CD14-positive monocyte (primary cell): ENCODE measurements around the gene CRIM1. TPM values are rescaled to one million over a fixed set of nuclear protein-coding genes. Genes with fewer than 3 reads are reported as not detected.
"Not testable (repeated sequence)": the region's sequence is repeated elsewhere in the genome, so short reads cannot be mapped to it uniquely, and the experiment has no call there.

Experiments used
- DNase-seq, 3 donors: peaks; one replicate each; pipeline ENCODE4 v3.0.0-alpha.2; 2011 to 2022
- H2AFZ ChIP-seq: 2 replicates; pipeline ENCODE4 v1.6.0; 2012; ENCODE audit warnings: mild to moderate bottlenecking, low read depth, low read length, inconsistent platforms; ENCODE audit not compliant: insufficient read depth, poor library complexity, severe bottlenecking
- H3K27ac ChIP-seq, 2 donors: 1 replicate in 1 of 2; 2 replicates in 1 of 2; pipeline ENCODE4 v1.5.1; 2012 to 2013; ENCODE audit warnings: low read length in 2 of 2, control low read depth in 1 of 2, inconsistent platforms in 1 of 2, low read depth in 1 of 2, mild to moderate bottlenecking in 1 of 2
- H3K27me3 ChIP-seq, 2 donors: one replicate each; pipeline versions ENCODE4 v1.6.0 to v1.6.1; 2011 to 2013; ENCODE audit warnings: low read length in 2 of 2; ENCODE audit not compliant: control insufficient read depth in 2 of 2, insufficient read depth in 2 of 2
- H3K36me3 ChIP-seq, 2 donors: replicated peaks in 1 of 2; 1 replicate in 1 of 2; 2 replicates in 1 of 2; pipeline versions ENCODE4 v1.5.1 to v1.6.1; 2012 to 2013; ENCODE audit warnings: low read length in 2 of 2, control low read depth in 1 of 2, inconsistent platforms in 1 of 2, mild to moderate bottlenecking in 1 of 2; ENCODE audit not compliant: insufficient read depth in 2 of 2, control insufficient read depth in 1 of 2
- H3K4me1 ChIP-seq, 2 donors: 1 replicate in 1 of 2; 2 replicates in 1 of 2; pipeline versions ENCODE4 v1.5.1 to v1.6.1; 2012 to 2013; ENCODE audit warnings: low read length in 2 of 2, control low read depth in 1 of 2, inconsistent platforms in 1 of 2, mild to moderate bottlenecking in 1 of 2, moderate library complexity in 1 of 2; ENCODE audit not compliant: insufficient read depth in 2 of 2, control insufficient read depth in 1 of 2
- H3K4me2 ChIP-seq: replicated peaks from 2 replicates; pipeline ENCODE3; 2012; ENCODE audit warnings: low read length, moderate library complexity, mild to moderate bottlenecking; ENCODE audit not compliant: poor library complexity, severe bottlenecking; ENCODE audit errors: extremely low read depth
- H3K4me3 ChIP-seq, 3 experiments: fragments of 200-600 bp in 1 of 3; sonication (generic) in 1 of 3; replicated peaks in 1 of 3; 1 replicate in 2 of 3; 2 replicates in 1 of 3; pipeline ENCODE4 v1.5.1; 2011 to 2013; ENCODE audit warnings: low read length in 3 of 3, mild to moderate bottlenecking in 3 of 3, control low read depth in 2 of 3, low read depth in 2 of 3, inconsistent platforms in 1 of 3, moderate library complexity in 1 of 3
- H3K79me2 ChIP-seq: 2 replicates; pipeline ENCODE4 v1.6.0; 2012; ENCODE audit warnings: mild to moderate bottlenecking, control low read depth, inconsistent platforms, low read length, moderate library complexity; ENCODE audit not compliant: insufficient read depth
- H3K9ac ChIP-seq: 2 replicates; pipeline ENCODE4 v1.6.0; 2017; ENCODE audit warnings: low read length, mild to moderate bottlenecking; ENCODE audit not compliant: insufficient read depth, poor library complexity, severe bottlenecking
- H3K9me3 ChIP-seq, 2 donors: replicated peaks in 1 of 2; 1 replicate in 1 of 2; 2 replicates in 1 of 2; pipeline versions ENCODE4 v1.5.1 to v1.6.1; 2012 to 2013; ENCODE audit warnings: low read length in 2 of 2, control low read depth in 1 of 2; ENCODE audit not compliant: control insufficient read depth in 1 of 2, insufficient read depth in 1 of 2
- H4K20me1 ChIP-seq: 2 replicates; pipeline ENCODE4 v1.6.0; 2012; ENCODE audit warnings: mild to moderate bottlenecking, low read length, control low read depth, moderate library complexity; ENCODE audit not compliant: insufficient read depth
- H3K27ac Mint-ChIP-seq, 7 donors: one replicate each; pipeline ENCODE4 v1.8.0; 2020; ENCODE audit warnings: mild to moderate bottlenecking in 7 of 7, mixed read lengths in 7 of 7, moderate library complexity in 6 of 7, inconsistent platforms in 2 of 7
- H3K27me3 Mint-ChIP-seq, 3 donors: one replicate each; pipeline ENCODE4 v1.8.0; 2021 to 2022; ENCODE audit warnings: low read depth in 3 of 3, mild to moderate bottlenecking in 3 of 3, mixed read lengths in 3 of 3, moderate library complexity in 3 of 3, inconsistent platforms in 1 of 3
- H3K36me3 Mint-ChIP-seq, 2 donors: one replicate each; pipeline ENCODE4 v1.8.0; 2020; ENCODE audit warnings: mixed read lengths in 2 of 2, inconsistent platforms in 1 of 2, mild to moderate bottlenecking in 1 of 2
- H3K4me1 Mint-ChIP-seq: one replicate; pipeline ENCODE4 v1.8.0; 2020; ENCODE audit warnings: mild to moderate bottlenecking, mixed read lengths
- H3K4me3 Mint-ChIP-seq, 2 donors: one replicate each; pipeline ENCODE4 v1.8.0; 2020; ENCODE audit warnings: mild to moderate bottlenecking in 2 of 2, mixed read lengths in 2 of 2, moderate library complexity in 1 of 2
- H3K9me3 Mint-ChIP-seq, 7 donors: one replicate each; pipeline ENCODE4 v1.8.0; 2020 to 2022; ENCODE audit warnings: mixed read lengths in 7 of 7, mild to moderate bottlenecking in 6 of 7, moderate library complexity in 6 of 7, inconsistent platforms in 2 of 7
- WGBS: methylation state at CpG from one replicate; pipeline ENCODE4 v1.1.5; 2013; ENCODE audit warnings: missing lambda C conversion rate; ENCODE audit not compliant: insufficient coverage; 5-methylcytosine and 5-hydroxymethylcytosine counted together
- intact Hi-C, 2 donors: fragments of 100-400 bp; cut with micrococcal nuclease; formaldehyde crosslinking; loops; one replicate each; pipeline versions ENCODE4 v1.15.0 to v1.15.1; 2023
- polyA plus RNA-seq, 3 donors: library from polyadenylated mRNA; depleted of rRNA in 1 of 3; unstranded in 2 of 3; stranded (reverse) in 1 of 3; fragments of 300-500 nt in 2 of 3; fragments of >200 nt in 1 of 3; fragmentation: Illumina TruSeq in 2 of 3; gene quantifications; 1 replicate in 2 of 3; 2 replicates in 1 of 3; pipeline ENCODE4 v1.2.3, GENCODE V29; 2012 to 2021
- TF ChIP-seq, protein P1 (sequence below): fragments of 200-600 bp; IDR thresholded peaks from one replicate; pipeline ENCODE4 v1.8.0; 2022; ENCODE audit warnings: antibody characterized with exemption, mild to moderate bottlenecking

The CRIM1 gene
- polyA plus RNA-seq, 3 donors = 0.08 to 0.27 TPM; not detected in 1

- Mint-ChIP-seq H3K9me3 (peaks cover 0 to 9% (median 7%) of the 10 kb centered on the region in 7 donors), H3K27me3 (peaks cover 33 to 35% (median 35%) of the 10 kb centered on the region in 3 donors), H3K36me3 (peaks cover 8 to 9% of the 10 kb centered on the region in 2 donors), H3K4me3 (no peak overlapping the region), H3K27ac (no peak overlapping the region), H3K4me1 (peaks cover 18% of the 10 kb centered on the region)
- peaks cover 0 to 9% of the 10 kb centered on the region in 2 donors for H3K9me3 ChIP-seq
- H3K36me3 ChIP-seq = no peaks in the 10 kb centered on the region
- H2AFZ ChIP-seq = no peak overlapping the region
- DNase-seq = no peak
- H3K4me1 ChIP-seq = peaks cover 16% of the 10 kb centered on the region in 2 donors
- H3K4me2 ChIP-seq = no peak overlapping the region
- H3K27me3 ChIP-seq = peaks cover 34 to 35% of the 10 kb centered on the region in 2 donors
- intact Hi-C loops = no loop called here
- H3K79me2 ChIP-seq = no peaks in the 10 kb centered on the region
- H3K4me3 ChIP-seq = no peak overlapping the region
- 100% methylated on average over 1 of the region's 3 CpGs for WGBS
- no peak overlapping the region for H3K9ac ChIP-seq
- H3K27ac ChIP-seq = no peak overlapping the region
- no peaks in the 10 kb centered on the region for H4K20me1 ChIP-seq
- TF ChIP-seq, protein P1, sequence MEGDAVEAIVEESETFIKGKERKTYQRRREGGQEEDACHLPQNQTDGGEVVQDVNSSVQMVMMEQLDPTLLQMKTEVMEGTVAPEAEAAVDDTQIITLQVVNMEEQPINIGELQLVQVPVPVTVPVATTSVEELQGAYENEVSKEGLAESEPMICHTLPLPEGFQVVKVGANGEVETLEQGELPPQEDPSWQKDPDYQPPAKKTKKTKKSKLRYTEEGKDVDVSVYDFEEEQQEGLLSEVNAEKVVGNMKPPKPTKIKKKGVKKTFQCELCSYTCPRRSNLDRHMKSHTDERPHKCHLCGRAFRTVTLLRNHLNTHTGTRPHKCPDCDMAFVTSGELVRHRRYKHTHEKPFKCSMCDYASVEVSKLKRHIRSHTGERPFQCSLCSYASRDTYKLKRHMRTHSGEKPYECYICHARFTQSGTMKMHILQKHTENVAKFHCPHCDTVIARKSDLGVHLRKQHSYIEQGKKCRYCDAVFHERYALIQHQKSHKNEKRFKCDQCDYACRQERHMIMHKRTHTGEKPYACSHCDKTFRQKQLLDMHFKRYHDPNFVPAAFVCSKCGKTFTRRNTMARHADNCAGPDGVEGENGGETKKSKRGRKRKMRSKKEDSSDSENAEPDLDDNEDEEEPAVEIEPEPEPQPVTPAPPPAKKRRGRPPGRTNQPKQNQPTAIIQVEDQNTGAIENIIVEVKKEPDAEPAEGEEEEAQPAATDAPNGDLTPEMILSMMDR = no peak
These were observed 5.8 kb downstream of the CRIM1 start for GRCh38 chr2:36361396-36361795.

- no peak overlapping the region for H3K27ac ChIP-seq
- no peak overlapping the region for H3K4me2 ChIP-seq
- H3K36me3 Mint-ChIP-seq = peaks cover 3 to 5% of the 10 kb centered on the region in 2 donors
- H3K27me3 ChIP-seq = peaks cover 25 to 26% of the 10 kb centered on the region in 2 donors
- H4K20me1 ChIP-seq = no peaks in the 10 kb centered on the region
- no peaks in the 10 kb centered on the region for H3K36me3 ChIP-seq
- H3K4me3 ChIP-seq = no peak overlapping the region
- H3K27me3 Mint-ChIP-seq = peaks cover 26 to 29% (median 27%) of the 10 kb centered on the region in 3 donors
- peaks cover 12% of the 10 kb centered on the region for H3K4me1 Mint-ChIP-seq
- H3K4me1 ChIP-seq = peaks cover 7% of the 10 kb centered on the region in 2 donors
- H3K79me2 ChIP-seq = no peaks in the 10 kb centered on the region
- TF ChIP-seq, protein P1 = no peak
- H3K9ac ChIP-seq = no peak overlapping the region
- H3K27ac Mint-ChIP-seq = no peak overlapping the region
- H3K4me3 Mint-ChIP-seq = no peak overlapping the region
- peaks cover 0 to 9% of the 10 kb centered on the region in 2 donors for H3K9me3 ChIP-seq
- DNase-seq = no peak
- H2AFZ ChIP-seq = no peak overlapping the region
- WGBS = 57% methylated on average over 1 of the region's 3 CpGs
- H3K9me3 Mint-ChIP-seq = peaks cover 0 to 4% (median 3%) of the 10 kb centered on the region in 7 donors
- intact Hi-C loops = no loop called here
These were observed 6.7 kb downstream of the CRIM1 start for GRCh38 chr2:36362291-36362690.

- H3K27ac ChIP-seq, H3K36me3 ChIP-seq, H3K4me1 ChIP-seq, H3K27ac Mint-ChIP-seq, H3K9me3 ChIP-seq, H3K36me3 Mint-ChIP-seq, H3K9ac ChIP-seq, H3K4me3 ChIP-seq, H3K79me2 ChIP-seq, DNase-seq, H3K4me3 Mint-ChIP-seq, H2AFZ ChIP-seq, H3K4me2 ChIP-seq, intact Hi-C loops, H3K4me1 Mint-ChIP-seq, H4K20me1 ChIP-seq, H3K9me3 Mint-ChIP-seq: not testable (repeated sequence)
- peaks cover 18 to 22% (median 19%) of the 10 kb centered on the region in 3 donors for H3K27me3 Mint-ChIP-seq
- H3K27me3 ChIP-seq = peaks cover 18% of the 10 kb centered on the region in 2 donors
- 100% methylated on average over 1 of the region's 2 CpGs for WGBS
These were observed 7.5 kb downstream of the CRIM1 start for GRCh38 chr2:36363085-36363484.
